Liver (tissue), 9 donors: Measurements from ENCODE around the gene TRMT44. TPM values are rescaled to one million over a fixed set of nuclear protein-coding genes. Genes with fewer than 3 reads are reported as not detected.
A peak's percentile ranks its signal among the peaks of the same experiment; 100 is the strongest.

Experiments used
- DNase-seq: peaks from one replicate; pipeline ENCODE4 v3.0.0-alpha.2; 2017; ENCODE audit warnings: low spot score
- H3K27ac ChIP-seq, 2 donors: one replicate each; pipeline ENCODE4 v1.7.0; 2013; ENCODE audit warnings: inconsistent platforms in 2 of 2, low read length in 2 of 2, control low read depth in 1 of 2, low read depth in 1 of 2, mild to moderate bottlenecking in 1 of 2
- H3K27me3 ChIP-seq, 4 donors: one replicate each; pipeline versions ENCODE4 v1.6.1 to v1.7.0; 2013; ENCODE audit warnings: low read length in 3 of 4, inconsistent platforms in 1 of 4, mild to moderate bottlenecking in 1 of 4, moderate library complexity in 1 of 4; ENCODE audit not compliant: control insufficient read depth in 4 of 4, insufficient read depth in 4 of 4
- H3K36me3 ChIP-seq, 4 donors: one replicate each; pipeline versions ENCODE4 v1.6.1 to v1.7.0; 2013; ENCODE audit warnings: low read length in 3 of 4, mild to moderate bottlenecking in 3 of 4, low read depth in 1 of 4, moderate library complexity in 1 of 4; ENCODE audit not compliant: control insufficient read depth in 4 of 4, insufficient read depth in 3 of 4
- H3K4me1 ChIP-seq, 4 donors: one replicate each; pipeline versions ENCODE4 v1.6.1 to v1.7.0; 2013; ENCODE audit warnings: low read length in 3 of 4, mild to moderate bottlenecking in 3 of 4, moderate library complexity in 1 of 4; ENCODE audit not compliant: control insufficient read depth in 4 of 4, insufficient read depth in 4 of 4
- H3K4me3 ChIP-seq, 3 donors: one replicate each; pipeline versions ENCODE4 v1.6.1 to v1.7.0; 2013; ENCODE audit warnings: low read length in 3 of 3, control low read depth in 1 of 3, low read depth in 1 of 3, mild to moderate bottlenecking in 1 of 3
- H3K9ac ChIP-seq, 2 donors: one replicate each; pipeline ENCODE4 v1.7.0; 2013; ENCODE audit warnings: low read length in 2 of 2, mild to moderate bottlenecking in 2 of 2, moderate library complexity in 2 of 2, control low read depth in 1 of 2, low read depth in 1 of 2
- H3K9me3 ChIP-seq, 4 donors: one replicate each; pipeline versions ENCODE4 v1.6.1 to v1.7.0; 2013; ENCODE audit warnings: low read length in 3 of 4; ENCODE audit not compliant: control insufficient read depth in 4 of 4
- ATF3 ChIP-seq: IDR thresholded peaks from 2 replicates; pipeline ENCODE4 v1.6.1; 2016; ENCODE audit warnings: antibody characterized with exemption
- FOXA1 ChIP-seq: IDR thresholded peaks from 2 replicates; pipeline ENCODE4 v1.6.1; 2016; ENCODE audit warnings: antibody characterized with exemption
- FOXA2 ChIP-seq: IDR thresholded peaks from 2 replicates; pipeline ENCODE4 v1.6.1; 2016; ENCODE audit warnings: antibody characterized with exemption
- GABPA ChIP-seq, 2 donors: IDR thresholded peaks in 1 of 2; conservative IDR thresholded peaks in 1 of 2; 2 replicates each; pipeline ENCODE4 v1.6.1; 2016; ENCODE audit warnings: antibody characterized with exemption in 2 of 2, mild to moderate bottlenecking in 1 of 2, moderate library complexity in 1 of 2
- HNF4A ChIP-seq, 2 donors: conservative IDR thresholded peaks; 2 replicates each; pipeline ENCODE4 v1.6.1; 2016; ENCODE audit warnings: antibody characterized with exemption in 2 of 2, mild to moderate bottlenecking in 2 of 2
- MAX ChIP-seq: IDR thresholded peaks from 2 replicates; pipeline ENCODE4 v1.6.1; 2016; ENCODE audit warnings: antibody characterized with exemption
- RAD21 ChIP-seq, 2 donors: IDR thresholded peaks; 2 replicates each; pipeline ENCODE4 v1.6.1; 2016; ENCODE audit warnings: antibody characterized with exemption in 2 of 2, mild to moderate bottlenecking in 2 of 2
- REST ChIP-seq: IDR thresholded peaks from 2 replicates; pipeline ENCODE4 v1.6.1; 2016; ENCODE audit warnings: antibody characterized with exemption, mild to moderate bottlenecking
- SP1 ChIP-seq: IDR thresholded peaks from 2 replicates; pipeline ENCODE4 v1.6.1; 2018; ENCODE audit warnings: antibody characterized with exemption, mild to moderate bottlenecking
- TAF1 ChIP-seq: conservative IDR thresholded peaks from 2 replicates; pipeline ENCODE4 v1.6.1; 2016; ENCODE audit warnings: antibody characterized with exemption, mild to moderate bottlenecking
- YY1 ChIP-seq: IDR thresholded peaks from 2 replicates; pipeline ENCODE4 v1.6.1; 2016; ENCODE audit warnings: antibody characterized with exemption, mild to moderate bottlenecking
- ZBTB33 ChIP-seq: IDR thresholded peaks from 2 replicates; pipeline ENCODE4 v1.6.1; 2016; ENCODE audit warnings: antibody characterized with exemption
- WGBS: extraction: QIAGEN DNeasy Blood & Tissue Kit; methylation state at CpG from one replicate; pipeline ENCODE4 v1.1.7; 2013; 5-methylcytosine and 5-hydroxymethylcytosine counted together
- polyA plus RNA-seq, 2 donors: library from polyadenylated mRNA; stranded (reverse) in 1 of 2; unstranded in 1 of 2; fragments of 200-250 nt in 1 of 2; fragments of >200 nt in 1 of 2; fragmentation: Nextera tagmentation in 1 of 2; extraction: Ambion mirVana in 1 of 2; gene quantifications; one replicate each; pipeline versions ENCODE4 v1.2.1 to v1.2.3, GENCODE V29; 2013 to 2015
- total RNA-seq, 2 donors: library from RNA; depleted of rRNA; stranded (reverse); fragments of >200 nt; gene quantifications; one replicate each; pipeline ENCODE4 v1.2.3, GENCODE V29; 2014
- TF ChIP-seq, protein P1 (sequence below): fragments of 150-350 bp; IDR thresholded peaks from 2 replicates; pipeline ENCODE4 v1.5.1; 2017; ENCODE audit warnings: improper control_type of control experiment, low read depth, low read length; ENCODE audit not compliant: missing input control
- donor health status: healthy.
- donor health status: healthy.
- donor health status: healthy.
- donor health status: healthy.
- donor health status: healthy.

The TRMT44 gene
- total and polyA plus RNA-seq, 4 donors = 3.0 to 16.0 (median 5.7) TPM

GRCh38 chr4:8427761-8428287, 12.8 kb upstream of the TRMT44 start:
- no peak for TF ChIP-seq MAX
- no peak for TF ChIP-seq GABPA (IDR thresholded peaks at IDR 0.05 in 1 of 2, conservative IDR thresholded peaks at IDR 0.05 in 1 of 2)
- no peak for TF ChIP-seq SP1
- no peak for TF ChIP-seq ATF3
- no peak for TF ChIP-seq HNF4A (conservative IDR thresholded peaks at IDR 0.05)
- TF ChIP-seq RAD21 (IDR thresholded peaks at IDR 0.05) = no peak
- TF ChIP-seq TAF1 = no peak
- TF ChIP-seq FOXA1 = no peak
- TF ChIP-seq FOXA2 = no peak
- H3K36me3 ChIP-seq = no peaks in the 10 kb centered on the region
- peak overlapping the region; percentile 93 to 96 for H3K27ac ChIP-seq
- no peak for DNase-seq
- WGBS = under 1% methylated on average over 21 of the region's 21 CpGs
- no peaks in the 10 kb centered on the region for H3K9me3 ChIP-seq
- peak overlapping the region; percentile 64 to 78 for H3K9ac ChIP-seq
- peak overlapping the region; percentile 82 to 95 (median 95) for H3K4me3 ChIP-seq
- peaks cover 8 to 39% (median 29%) of the 10 kb centered on the region in 4 donors for H3K4me1 ChIP-seq
- no peaks in the 10 kb centered on the region for H3K27me3 ChIP-seq

- DNase-seq = peak; percentile 98
- peak overlapping the region in 1 of 2 donors; percentile 64 for H3K9ac ChIP-seq
- H3K27ac ChIP-seq = peak overlapping the region; percentile 93 to 96
- no peaks in the 10 kb centered on the region for H3K36me3 ChIP-seq
- TF ChIP-seq RAD21 (IDR thresholded peaks at IDR 0.05) = peak in 1 of 2 donors; percentile 6
- peak; percentile 25 for TF ChIP-seq REST
- TF ChIP-seq, protein P1, sequence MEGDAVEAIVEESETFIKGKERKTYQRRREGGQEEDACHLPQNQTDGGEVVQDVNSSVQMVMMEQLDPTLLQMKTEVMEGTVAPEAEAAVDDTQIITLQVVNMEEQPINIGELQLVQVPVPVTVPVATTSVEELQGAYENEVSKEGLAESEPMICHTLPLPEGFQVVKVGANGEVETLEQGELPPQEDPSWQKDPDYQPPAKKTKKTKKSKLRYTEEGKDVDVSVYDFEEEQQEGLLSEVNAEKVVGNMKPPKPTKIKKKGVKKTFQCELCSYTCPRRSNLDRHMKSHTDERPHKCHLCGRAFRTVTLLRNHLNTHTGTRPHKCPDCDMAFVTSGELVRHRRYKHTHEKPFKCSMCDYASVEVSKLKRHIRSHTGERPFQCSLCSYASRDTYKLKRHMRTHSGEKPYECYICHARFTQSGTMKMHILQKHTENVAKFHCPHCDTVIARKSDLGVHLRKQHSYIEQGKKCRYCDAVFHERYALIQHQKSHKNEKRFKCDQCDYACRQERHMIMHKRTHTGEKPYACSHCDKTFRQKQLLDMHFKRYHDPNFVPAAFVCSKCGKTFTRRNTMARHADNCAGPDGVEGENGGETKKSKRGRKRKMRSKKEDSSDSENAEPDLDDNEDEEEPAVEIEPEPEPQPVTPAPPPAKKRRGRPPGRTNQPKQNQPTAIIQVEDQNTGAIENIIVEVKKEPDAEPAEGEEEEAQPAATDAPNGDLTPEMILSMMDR = peak; percentile 11
- TF ChIP-seq GABPA (IDR thresholded peaks at IDR 0.05 in 1 of 2, conservative IDR thresholded peaks at IDR 0.05 in 1 of 2) = peak in 1 of 2 donors; percentile 65
- TF ChIP-seq YY1 = peak; percentile 44
- peak; percentile 81 for TF ChIP-seq SP1
- TF ChIP-seq TAF1 = no peak
- no peak for TF ChIP-seq FOXA2
- peak; percentile 72 for TF ChIP-seq FOXA1
- TF ChIP-seq ZBTB33 = no peak
- no peaks in the 10 kb centered on the region for H3K9me3 ChIP-seq
- no peaks in the 10 kb centered on the region for H3K27me3 ChIP-seq
- H3K4me1 ChIP-seq = peaks cover 8 to 40% (median 31%) of the 10 kb centered on the region in 4 donors
- H3K4me3 ChIP-seq = peak overlapping the region; percentile 82 to 95 (median 95)
- WGBS = 3% methylated on average over 56 of the region's 56 CpGs
Measured at GRCh38 chr4:8428288-8429097, 12.1 kb upstream of the TRMT44 start.
